Transverse colon (tissue), 4 donors: ENCODE data around the gene TSACC.

ENCODE experiments used
- CTCF ChIP-seq, 5 experiments: fragments of 200-600 bp in 3 of 5; fragments of 450-650 bp in 2 of 5; sonication (generic) in 3 of 5; IDR thresholded peaks; 1 replicate in 2 of 5; 2 replicates in 3 of 5; pipeline ENCODE4 v1.5.1; 2016 to 2017; ENCODE audit warnings: antibody characterized with exemption in 5 of 5, inconsistent platforms in 3 of 5, mild to moderate bottlenecking in 2 of 5, moderate library complexity in 1 of 5
- EP300 ChIP-seq: sonication (generic); formaldehyde crosslinking; IDR thresholded peaks from one replicate; pipeline ENCODE4 v1.6.1; 2017; ENCODE audit warnings: antibody characterized with exemption, low read depth
- POLR2AphosphoS5 ChIP-seq, 3 donors: sonication (generic); formaldehyde crosslinking; IDR thresholded peaks; one replicate each; pipeline ENCODE4 v1.6.1; 2016; ENCODE audit warnings: antibody characterized with exemption in 3 of 3

- TF ChIP-seq EP300, result no peak
- TF ChIP-seq CTCF (IDR thresholded peaks at IDR 0.05), result no peak
- TF ChIP-seq POLR2AphosphoS5 (IDR thresholded peaks at IDR 0.05), result no peak
Measured at GRCh38 chr1:156378557-156378956, 40.2 kb downstream of the TSACC start.
